HCT116 (cell line): Measurements from ENCODE around the gene ADAT3. TPM values are rescaled to one million over a fixed set of nuclear protein-coding genes. Genes with fewer than 3 reads are reported as not detected.

ENCODE experiments used
- ATAC-seq: fragments of 200-7000 bp; cut with Tn5 transposase; 2 replicates; pipeline ENCODE4 v1.9.1; 2020; ENCODE audit warnings: mild to moderate bottlenecking, moderate library complexity
- BruUV-seq: library from RNA; stranded (reverse); fragments of 400-500 nt; replicated peaks from 2 replicates; lab custom pipeline; 2021; lab: Mats Ljungman, UMichigan
- CTCF ChIA-PET: fragments of 300-600 bp; sonication (Branson Sonifier 250); formaldehyde crosslinking; loops from one replicate; lab custom pipeline; 2021; ENCODE audit warnings: antibody characterized with exemption; lab: Charles Lee
- POLR2A ChIA-PET: fragments of 300-600, 350-600 bp; sonication (Branson Sonifier 250); formaldehyde crosslinking; loops from one replicate; lab custom pipeline; 2021; ENCODE audit warnings: antibody characterized with exemption; lab: Charles Lee
- RAD21 ChIA-PET, 2 experiments: fragments of 300-600 bp; sonication (Branson Sonifier 250); formaldehyde crosslinking; loops; one replicate each; lab custom pipeline; 2023; ENCODE audit warnings: low total read pairs in 2 of 2; ENCODE audit not compliant: uncharacterized antibody in 2 of 2, unreplicated experiment in 2 of 2, low non-redundant PET in 1 of 2; lab: Charles Lee
- DNase-seq: peaks from one replicate; pipeline ENCODE4 v3.0.0-alpha.2; 2010; ENCODE audit warnings: low read depth, low spot score
- H2AFZ ChIP-seq: fragments of 200-600 bp; shearing (Covaris generic), sonication (generic); 2 replicates; pipeline ENCODE4 v1.6.1; 2017; ENCODE audit warnings: low read depth, mixed run types, mixed read lengths, antibody characterized with exemption, low read length; ENCODE audit not compliant: poor library complexity, severe bottlenecking
- H3K27ac ChIP-seq: 2 replicates; pipeline ENCODE4 v1.5.1; 2012; ENCODE audit warnings: low read depth, low read length
- H3K27me3 ChIP-seq: fragments of 200-600 bp; sonication (generic); 2 replicates; pipeline ENCODE4 v1.6.1; 2016; ENCODE audit warnings: mixed run types, low read length, mixed read lengths; ENCODE audit not compliant: insufficient read depth
- H3K36me3 ChIP-seq, 2 experiments: fragments of 200-500 bp in 1 of 2; fragments of 200-600 bp in 1 of 2; sonication (Bioruptor generic) in 1 of 2; sonication (generic) in 1 of 2; 2 replicates each; pipeline versions ENCODE4 v1.5.1 to v1.6.1; 2014 to 2016; ENCODE audit warnings: low read length in 2 of 2, inconsistent platforms in 1 of 2, mixed read lengths in 1 of 2, mixed run types in 1 of 2; ENCODE audit not compliant: insufficient read depth in 2 of 2, control insufficient read depth in 1 of 2
- H3K4me1 ChIP-seq, 2 experiments: fragments of 200-600 bp in 1 of 2; sonication (generic) in 1 of 2; 2 replicates each; pipeline versions ENCODE4 v1.5.1 to v1.6.1; 2012 to 2017; ENCODE audit warnings: low read length in 2 of 2, inconsistent platforms in 1 of 2, mild to moderate bottlenecking in 1 of 2, mixed read lengths in 1 of 2, mixed run types in 1 of 2, moderate library complexity in 1 of 2; ENCODE audit not compliant: insufficient read depth in 2 of 2, control insufficient read depth in 1 of 2
- H3K4me2 ChIP-seq: fragments of 200-600 bp; sonication (generic); 2 replicates; pipeline ENCODE4 v1.6.1; 2017; ENCODE audit warnings: mixed run types, low read length, mixed read lengths
- H3K4me3 ChIP-seq, 2 experiments: fragments of 200-600 bp in 1 of 2; sonication (generic) in 1 of 2; replicated peaks in 1 of 2; 2 replicates each; pipeline ENCODE4 v1.5.1; 2011 to 2016; ENCODE audit warnings: low read length in 2 of 2, control low read depth in 1 of 2, low read depth in 1 of 2, mild to moderate bottlenecking in 1 of 2, mixed read lengths in 1 of 2, mixed run types in 1 of 2
- H3K79me2 ChIP-seq: fragments of 200-600 bp; sonication (generic); 2 replicates; pipeline ENCODE4 v1.6.1; 2017; ENCODE audit warnings: mild to moderate bottlenecking, mixed run types, low read length, moderate library complexity, mixed read lengths; ENCODE audit not compliant: insufficient read depth
- H3K9ac ChIP-seq: fragments of 200-600 bp; sonication (generic); 2 replicates; pipeline ENCODE4 v1.6.1; 2016; ENCODE audit warnings: low read length, mixed read lengths
- H3K9me2 ChIP-seq: fragments of 200-600 bp; sonication (generic), shearing (Covaris generic); 2 replicates; pipeline ENCODE4 v1.6.1; 2017; ENCODE audit warnings: mixed run types, mild to moderate bottlenecking, moderate library complexity; ENCODE audit not compliant: insufficient read depth
- H3K9me3 ChIP-seq, 2 experiments: fragments of 200-500 bp in 1 of 2; fragments of 200-600 bp in 1 of 2; sonication (Bioruptor generic) in 1 of 2; sonication (generic) in 1 of 2; 2 replicates each; pipeline ENCODE4 v1.6.1; 2014 to 2017; ENCODE audit warnings: low read length in 2 of 2, mixed read lengths in 2 of 2, inconsistent platforms in 1 of 2, low read depth in 1 of 2, mild to moderate bottlenecking in 1 of 2, mixed run types in 1 of 2, moderate library complexity in 1 of 2; ENCODE audit not compliant: control insufficient read depth in 1 of 2, insufficient read depth in 1 of 2
- H4K20me1 ChIP-seq: fragments of 200-600 bp; sonication (generic), shearing (Covaris generic); 2 replicates; pipeline ENCODE4 v1.6.1; 2017; ENCODE audit warnings: mixed run types, mild to moderate bottlenecking, moderate library complexity; ENCODE audit not compliant: insufficient read depth
- ATF3 ChIP-seq: IDR thresholded peaks from 2 replicates; pipeline ENCODE4 v1.6.1; 2012
- CBX3 ChIP-seq: IDR thresholded peaks from 2 replicates; pipeline ENCODE4 v1.6.1; 2012; ENCODE audit warnings: low read depth
- CEBPB ChIP-seq: IDR thresholded peaks from 2 replicates; pipeline ENCODE4 v1.6.1; 2012; ENCODE audit warnings: low read depth
- EGR1 ChIP-seq: IDR thresholded peaks from 2 replicates; pipeline ENCODE4 v1.6.1; 2012; ENCODE audit warnings: low read depth
- EZH2phosphoT487 ChIP-seq: fragments of 200-600 bp; IDR thresholded peaks from 2 replicates; pipeline ENCODE4 v1.6.1; 2018; ENCODE audit warnings: antibody characterized with exemption, borderline replicate concordance
- FOSL1 ChIP-seq: IDR thresholded peaks from 2 replicates; pipeline ENCODE4 v1.6.1; 2012; ENCODE audit warnings: low read depth
- RAD21 ChIP-seq: IDR thresholded peaks from 2 replicates; pipeline ENCODE4 v1.6.1; 2012; ENCODE audit warnings: low read depth, mild to moderate bottlenecking
- SP1 ChIP-seq: IDR thresholded peaks from 2 replicates; pipeline ENCODE4 v1.6.1; 2012; ENCODE audit warnings: low read depth
- SRF ChIP-seq: IDR thresholded peaks from 2 replicates; pipeline ENCODE4 v1.6.1; 2012; ENCODE audit warnings: low read depth
- ZBTB33 ChIP-seq: IDR thresholded peaks from 2 replicates; pipeline ENCODE4 v1.6.1; 2011; ENCODE audit warnings: mild to moderate bottlenecking, low read length, moderate library complexity; ENCODE audit not compliant: insufficient replicate concordance; ENCODE audit errors: extremely low read depth
- ZNF274 ChIP-seq: fragments of 200-500 bp; sonication (Bioruptor generic); IDR thresholded peaks from 2 replicates; pipeline ENCODE4 v1.6.1; 2014; ENCODE audit warnings: mild to moderate bottlenecking, low read depth, low read length, inconsistent platforms
- intact Hi-C: fragments of 100-400 bp; cut with micrococcal nuclease; formaldehyde crosslinking; loops from 2 replicates; pipeline ENCODE4 v1.10.0; 2022
- total RNA-seq: library from RNA; stranded (reverse); gene quantifications from one replicate; pipeline ENCODE4 v1.2.1, GENCODE V29; 2021; ENCODE audit not compliant: unreplicated experiment
- TF ChIP-seq, protein P1 (sequence below): IDR thresholded peaks from 2 replicates; pipeline ENCODE4 v1.6.1; 2012; ENCODE audit warnings: low read depth

ADAT3 gene
- total RNA-seq, 1 experiment from 2014 or later = 15.9 TPM

DNA sequence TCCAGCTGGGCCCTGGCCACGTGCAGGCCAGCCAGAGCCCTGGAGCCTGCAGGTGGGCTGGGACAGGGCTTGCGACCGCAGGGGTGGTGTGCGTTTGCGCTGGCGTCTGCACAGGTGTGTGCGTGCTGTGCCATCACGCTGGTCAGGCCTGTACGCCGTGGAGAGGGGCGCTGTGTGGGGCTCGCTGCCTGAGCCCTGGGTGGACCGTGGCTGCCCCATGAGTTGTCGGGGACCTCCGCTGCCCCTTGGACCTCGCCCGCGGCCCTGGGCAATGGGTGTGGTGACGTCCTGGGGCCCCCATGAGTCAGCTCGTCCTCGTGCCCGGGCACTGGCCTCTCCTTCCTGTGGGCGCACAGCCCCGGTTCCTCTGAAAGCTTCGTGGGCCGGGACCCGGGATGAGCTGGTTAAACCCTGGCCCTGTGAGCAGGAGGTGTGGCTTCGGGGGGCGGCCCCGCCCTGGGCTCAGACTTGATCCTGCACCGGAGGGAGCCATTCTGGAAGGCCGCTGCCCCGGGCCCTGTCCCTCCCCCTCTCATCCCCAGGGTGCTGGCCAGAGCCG is 42.5 kb downstream of the ADAT3 start (continued):
- TF ChIP-seq, protein P1, sequence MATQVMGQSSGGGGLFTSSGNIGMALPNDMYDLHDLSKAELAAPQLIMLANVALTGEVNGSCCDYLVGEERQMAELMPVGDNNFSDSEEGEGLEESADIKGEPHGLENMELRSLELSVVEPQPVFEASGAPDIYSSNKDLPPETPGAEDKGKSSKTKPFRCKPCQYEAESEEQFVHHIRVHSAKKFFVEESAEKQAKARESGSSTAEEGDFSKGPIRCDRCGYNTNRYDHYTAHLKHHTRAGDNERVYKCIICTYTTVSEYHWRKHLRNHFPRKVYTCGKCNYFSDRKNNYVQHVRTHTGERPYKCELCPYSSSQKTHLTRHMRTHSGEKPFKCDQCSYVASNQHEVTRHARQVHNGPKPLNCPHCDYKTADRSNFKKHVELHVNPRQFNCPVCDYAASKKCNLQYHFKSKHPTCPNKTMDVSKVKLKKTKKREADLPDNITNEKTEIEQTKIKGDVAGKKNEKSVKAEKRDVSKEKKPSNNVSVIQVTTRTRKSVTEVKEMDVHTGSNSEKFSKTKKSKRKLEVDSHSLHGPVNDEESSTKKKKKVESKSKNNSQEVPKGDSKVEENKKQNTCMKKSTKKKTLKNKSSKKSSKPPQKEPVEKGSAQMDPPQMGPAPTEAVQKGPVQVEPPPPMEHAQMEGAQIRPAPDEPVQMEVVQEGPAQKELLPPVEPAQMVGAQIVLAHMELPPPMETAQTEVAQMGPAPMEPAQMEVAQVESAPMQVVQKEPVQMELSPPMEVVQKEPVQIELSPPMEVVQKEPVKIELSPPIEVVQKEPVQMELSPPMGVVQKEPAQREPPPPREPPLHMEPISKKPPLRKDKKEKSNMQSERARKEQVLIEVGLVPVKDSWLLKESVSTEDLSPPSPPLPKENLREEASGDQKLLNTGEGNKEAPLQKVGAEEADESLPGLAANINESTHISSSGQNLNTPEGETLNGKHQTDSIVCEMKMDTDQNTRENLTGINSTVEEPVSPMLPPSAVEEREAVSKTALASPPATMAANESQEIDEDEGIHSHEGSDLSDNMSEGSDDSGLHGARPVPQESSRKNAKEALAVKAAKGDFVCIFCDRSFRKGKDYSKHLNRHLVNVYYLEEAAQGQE = no peak
- TF ChIP-seq EGR1 (no peak), RAD21 (no peak), ATF3 (no peak), CBX3 (no peak), ZNF274 (no peak)
- TF ChIP-seq, all 23 proteins: peak for 0

DNA sequence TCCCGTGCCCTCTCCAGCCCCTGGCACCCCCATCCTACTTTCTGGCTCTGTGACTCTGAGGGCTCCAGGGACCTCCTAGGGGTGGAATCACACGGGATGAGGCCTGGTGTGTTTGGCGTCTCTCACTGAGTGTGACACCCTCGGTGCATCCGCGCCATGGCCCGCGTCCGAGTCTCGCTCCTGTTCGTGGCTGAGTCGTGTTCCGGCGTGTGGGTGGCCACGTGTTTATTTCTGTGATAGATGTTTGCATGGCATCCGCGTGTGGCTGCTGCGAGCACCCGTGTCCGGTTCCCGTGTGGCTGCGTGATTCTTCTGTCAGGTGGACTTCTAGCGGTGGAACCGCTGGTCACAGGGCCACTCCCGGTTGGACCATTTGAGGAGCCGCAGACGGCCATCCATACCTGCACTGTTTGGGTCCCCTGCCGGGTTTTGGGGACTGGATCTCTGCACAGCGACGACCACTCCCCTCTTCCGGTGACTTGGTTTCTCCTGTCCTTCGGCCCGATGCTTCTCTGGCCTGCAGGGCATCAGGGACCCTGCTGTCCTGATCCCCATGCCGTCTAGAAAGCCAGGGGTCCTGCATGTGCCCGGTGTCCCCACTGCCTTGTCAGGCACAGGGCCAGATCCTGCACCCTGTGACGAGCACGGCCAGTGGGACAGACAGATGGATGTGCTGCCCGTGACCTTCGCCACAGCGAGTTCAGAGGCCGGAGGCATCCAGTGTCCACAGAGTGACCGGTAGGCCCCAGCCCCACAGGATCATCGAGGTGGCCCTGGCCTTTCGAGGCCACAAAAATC is 44.3 kb downstream of the ADAT3 start:
- Histone ChIP-seq H3K79me2 (peaks cover 92% of the 10 kb centered on the region), H3K4me2 (no peak overlapping the region), H3K27me3 (no peaks in the 10 kb centered on the region), H3K9me3 (no peaks in the 10 kb centered on the region), H3K9me2 (no peaks in the 10 kb centered on the region), H3K9ac (no peak overlapping the region), H3K36me3 (peaks cover 0 to 6% of the 10 kb centered on the region in 2 experiments; a peak in 1 of 4 replicates), H3K4me1 (peaks cover 3 to 27% of the 10 kb centered on the region in 2 experiments; a peak in 3 of 4 replicates), H3K4me3 (no peak overlapping the region), H4K20me1 (no peaks in the 10 kb centered on the region), H2AFZ (no peak overlapping the region), H3K27ac (no peak overlapping the region)
- no TSS peak for BruUV-seq
- intact Hi-C loops = no loop called here
- CTCF ChIA-PET = no interaction called here
- no peak for ATAC-seq
- POLR2A ChIA-PET = no interaction called here
- DNase-seq = no peak
- RAD21 ChIA-PET = interaction anchor here in 1 of 2 experiments (0.7 kb wide), 1 partner anchor 93 kb away, joined by 3 read pairs; no protein-coding TSS in a partner anchor
- TF ChIP-seq ZBTB33 (no peak), SRF (no peak), ATF3 (no peak), SP1 (no peak), CEBPB (no peak), EGR1 (no peak), EZH2phosphoT487 (no peak), FOSL1 (no peak)
- TF ChIP-seq, protein P1 = no peak
